ENCODE results near the gene DMD. TPM values are rescaled to one million over a fixed set of nuclear protein-coding genes. Genes with fewer than 3 reads are reported as not detected.

Gene DMD
- total and polyA plus RNA-seq, 2 donors, result 48.8 to 257 TPM

- no peaks in the 10 kb centered on the region for H3K36me3 ChIP-seq (ENCODE audit: insufficient read depth)
- H3K27ac ChIP-seq (ENCODE audit: low read depth), result no peak overlapping the region
- H3K4me3 ChIP-seq (ENCODE audit: low read depth, low read length), result no peak overlapping the region
- no peaks in the 10 kb centered on the region for H3K4me1 ChIP-seq (ENCODE audit: insufficient read depth)
- 86% methylated on average over 5 of the region's 5 CpGs for WGBS
- no peak for DNase-seq (ENCODE audit: extremely low spot score)
Measured at GRCh38 chrX:32678487-32678886, 532.9 kb downstream of the DMD start.

GRCh38 chrX:32673193-32673592, 538.2 kb downstream of the DMD start:
- no peaks in the 10 kb centered on the region for H3K4me1 ChIP-seq (ENCODE audit: insufficient read depth)
- H3K36me3 ChIP-seq (ENCODE audit: insufficient read depth), result no peaks in the 10 kb centered on the region
- 55% methylated on average over 4 of the region's 4 CpGs for WGBS
- H3K27ac ChIP-seq (ENCODE audit: low read depth), result no peak overlapping the region
- DNase-seq (ENCODE audit: extremely low spot score), result no peak
- no peak overlapping the region for H3K4me3 ChIP-seq (ENCODE audit: low read depth, low read length)

- Histone ChIP-seq H3K36me3 (ENCODE audit: insufficient read depth) (no peaks in the 10 kb centered on the region), H3K4me1 (ENCODE audit: insufficient read depth) (no peaks in the 10 kb centered on the region), H3K4me3 (ENCODE audit: low read depth, low read length) (no peak overlapping the region), H3K27ac (ENCODE audit: low read depth) (no peak overlapping the region)
- no peak for DNase-seq (ENCODE audit: extremely low spot score)
- WGBS, result 71% methylated on average over 2 of the region's 2 CpGs
Measured at GRCh38 chrX:32662516-32662915, 548.8 kb downstream of the DMD start.

GRCh38 chrX:32644476-32645245, 566.7 kb downstream of the DMD start:
- H3K27ac ChIP-seq (ENCODE audit: low read depth), result no peak overlapping the region
- no peaks in the 10 kb centered on the region for H3K4me1 ChIP-seq (ENCODE audit: insufficient read depth)
- WGBS, result 85% methylated on average over 9 of the region's 9 CpGs
- no peaks in the 10 kb centered on the region for H3K36me3 ChIP-seq (ENCODE audit: insufficient read depth)
- DNase-seq (ENCODE audit: extremely low spot score), result no peak
- H3K4me3 ChIP-seq (ENCODE audit: low read depth, low read length), result no peak overlapping the region

GRCh38 chrX:32642283-32642682, 569.1 kb downstream of the DMD start:
- no peak overlapping the region for H3K4me3 ChIP-seq (ENCODE audit: low read depth, low read length)
- WGBS, result 94% methylated on average over 3 of the region's 3 CpGs

GRCh38 chrX:32618154-32618553, 593.2 kb downstream of the DMD start:
- WGBS, result 90% methylated on average over 5 of the region's 5 CpGs
- no peak for DNase-seq (ENCODE audit: extremely low spot score)
- no peak overlapping the region for H3K27ac ChIP-seq (ENCODE audit: low read depth)
- no peaks in the 10 kb centered on the region for H3K36me3 ChIP-seq (ENCODE audit: insufficient read depth)
- H3K4me3 ChIP-seq (ENCODE audit: low read depth, low read length), result no peak overlapping the region
- H3K4me1 ChIP-seq (ENCODE audit: insufficient read depth), result no peaks in the 10 kb centered on the region

More at GRCh38 chrX:32642283-32642682, 569.1 kb downstream of the DMD start:
- DNase-seq (ENCODE audit: extremely low spot score), result no peak
- Histone ChIP-seq H3K27ac (ENCODE audit: low read depth) (no peak overlapping the region), H3K36me3 (ENCODE audit: insufficient read depth) (no peaks in the 10 kb centered on the region), H3K4me1 (ENCODE audit: insufficient read depth) (no peaks in the 10 kb centered on the region)

GRCh38 chrX:32614707-32615106, 596.6 kb downstream of the DMD start:
- Histone ChIP-seq H3K36me3 (ENCODE audit: insufficient read depth) (no peaks in the 10 kb centered on the region), H3K4me1 (ENCODE audit: insufficient read depth) (no peaks in the 10 kb centered on the region), H3K27ac (ENCODE audit: low read depth) (no peak overlapping the region), H3K4me3 (ENCODE audit: low read depth, low read length) (no peak overlapping the region)
- DNase-seq (ENCODE audit: extremely low spot score), result no peak
- WGBS, result 90% methylated on average over 2 of the region's 2 CpGs

- DNase-seq (ENCODE audit: extremely low spot score), result no peak
- Histone ChIP-seq H3K4me3 (ENCODE audit: low read depth, low read length) (no peak overlapping the region), H3K27ac (ENCODE audit: low read depth) (no peak overlapping the region), H3K4me1 (ENCODE audit: insufficient read depth) (no peaks in the 10 kb centered on the region), H3K36me3 (ENCODE audit: insufficient read depth) (no peaks in the 10 kb centered on the region)
- WGBS, result 71% methylated on average over 4 of the region's 4 CpGs
Measured at GRCh38 chrX:32599156-32599555, 612.2 kb downstream of the DMD start.

- WGBS, result 93% methylated on average over 4 of the region's 4 CpGs
- H3K27ac ChIP-seq (ENCODE audit: low read depth), result no peak overlapping the region
- H3K4me3 ChIP-seq (ENCODE audit: low read depth, low read length), result no peak overlapping the region
- no peaks in the 10 kb centered on the region for H3K36me3 ChIP-seq (ENCODE audit: insufficient read depth)
- no peaks in the 10 kb centered on the region for H3K4me1 ChIP-seq (ENCODE audit: insufficient read depth)
- DNase-seq (ENCODE audit: extremely low spot score), result no peak
Measured at GRCh38 chrX:32598707-32599106, 612.6 kb downstream of the DMD start.

GRCh38 chrX:32597777-32598176, 613.6 kb downstream of the DMD start:
- no peak for DNase-seq (ENCODE audit: extremely low spot score)
- Histone ChIP-seq H3K4me3 (ENCODE audit: low read depth, low read length) (no peak overlapping the region), H3K36me3 (ENCODE audit: insufficient read depth) (no peaks in the 10 kb centered on the region), H3K27ac (ENCODE audit: low read depth) (no peak overlapping the region), H3K4me1 (ENCODE audit: insufficient read depth) (no peaks in the 10 kb centered on the region)
- WGBS, result 87% methylated on average over 4 of the region's 4 CpGs

GRCh38 chrX:32592786-32593185, 618.6 kb downstream of the DMD start:
- no peak for DNase-seq (ENCODE audit: extremely low spot score)
- Histone ChIP-seq H3K36me3 (ENCODE audit: insufficient read depth) (no peaks in the 10 kb centered on the region), H3K4me3 (ENCODE audit: low read depth, low read length) (no peak overlapping the region), H3K4me1 (ENCODE audit: insufficient read depth) (no peaks in the 10 kb centered on the region), H3K27ac (ENCODE audit: low read depth) (no peak overlapping the region)
- 85% methylated on average over 7 of the region's 7 CpGs for WGBS

- Histone ChIP-seq H3K27ac (ENCODE audit: low read depth) (no peak overlapping the region), H3K4me1 (ENCODE audit: insufficient read depth) (no peaks in the 10 kb centered on the region), H3K36me3 (ENCODE audit: insufficient read depth) (no peaks in the 10 kb centered on the region), H3K4me3 (ENCODE audit: low read depth, low read length) (no peak overlapping the region)
- 97% methylated on average over 10 of the region's 10 CpGs for WGBS
- DNase-seq (ENCODE audit: extremely low spot score), result no peak
Measured at GRCh38 chrX:32591589-32591988, 619.8 kb downstream of the DMD start.

GRCh38 chrX:32582729-32583128, 628.6 kb downstream of the DMD start:
- no peak overlapping the region for H3K4me3 ChIP-seq (ENCODE audit: low read depth, low read length)
- H3K27ac ChIP-seq (ENCODE audit: low read depth), result no peak overlapping the region
- no peaks in the 10 kb centered on the region for H3K4me1 ChIP-seq (ENCODE audit: insufficient read depth)
- no peaks in the 10 kb centered on the region for H3K36me3 ChIP-seq (ENCODE audit: insufficient read depth)
- WGBS, result 70% methylated on average over 3 of the region's 3 CpGs
- DNase-seq (ENCODE audit: extremely low spot score), result no peak

- no peaks in the 10 kb centered on the region for H3K36me3 ChIP-seq (ENCODE audit: insufficient read depth)
- 91% methylated on average over 2 of the region's 2 CpGs for WGBS
- H3K27ac ChIP-seq (ENCODE audit: low read depth), result no peak overlapping the region
- DNase-seq (ENCODE audit: extremely low spot score), result no peak
- H3K4me3 ChIP-seq (ENCODE audit: low read depth, low read length), result no peak overlapping the region
- H3K4me1 ChIP-seq (ENCODE audit: insufficient read depth), result no peaks in the 10 kb centered on the region
Measured at GRCh38 chrX:32576885-32577284, 634.5 kb downstream of the DMD start.

Measured in urinary bladder (tissue), 4 donors.